NCI-H2107 treated with DMSO at 0.1 percent for 48 hours (cell line): ENCODE data around the gene TAAR1.
"Not testable (repeated sequence)": the region's sequence is repeated elsewhere in the genome, so short reads cannot be mapped to it uniquely, and the experiment has no call there.

Source experiments
- DNase-seq: peaks from one replicate; lab custom pipeline; 2025; ENCODE audit not compliant: unreplicated experiment; lab: John Stamatoyannopoulos, UW

TAAR1 gene

GRCh38 chr6:132600900-132601299 is 58.1 kb downstream of the TAAR1 start:
- DNase-seq, result not testable (repeated sequence)

GRCh38 chr6:132598473-132598872 is 60.5 kb downstream of the TAAR1 start:
- no peak for DNase-seq

- no peak for DNase-seq
Observed at GRCh38 chr6:132596201-132596600, 62.8 kb downstream of the TAAR1 start.
